Measurements from ENCODE around the gene PLCD1. TPM values are rescaled to one million over a fixed set of nuclear protein-coding genes. Genes with fewer than 3 reads are reported as not detected.

Gene PLCD1
- total RNA-seq, 2 experiments from 2014 or later: 6.2 to 8.2 TPM

DNA sequence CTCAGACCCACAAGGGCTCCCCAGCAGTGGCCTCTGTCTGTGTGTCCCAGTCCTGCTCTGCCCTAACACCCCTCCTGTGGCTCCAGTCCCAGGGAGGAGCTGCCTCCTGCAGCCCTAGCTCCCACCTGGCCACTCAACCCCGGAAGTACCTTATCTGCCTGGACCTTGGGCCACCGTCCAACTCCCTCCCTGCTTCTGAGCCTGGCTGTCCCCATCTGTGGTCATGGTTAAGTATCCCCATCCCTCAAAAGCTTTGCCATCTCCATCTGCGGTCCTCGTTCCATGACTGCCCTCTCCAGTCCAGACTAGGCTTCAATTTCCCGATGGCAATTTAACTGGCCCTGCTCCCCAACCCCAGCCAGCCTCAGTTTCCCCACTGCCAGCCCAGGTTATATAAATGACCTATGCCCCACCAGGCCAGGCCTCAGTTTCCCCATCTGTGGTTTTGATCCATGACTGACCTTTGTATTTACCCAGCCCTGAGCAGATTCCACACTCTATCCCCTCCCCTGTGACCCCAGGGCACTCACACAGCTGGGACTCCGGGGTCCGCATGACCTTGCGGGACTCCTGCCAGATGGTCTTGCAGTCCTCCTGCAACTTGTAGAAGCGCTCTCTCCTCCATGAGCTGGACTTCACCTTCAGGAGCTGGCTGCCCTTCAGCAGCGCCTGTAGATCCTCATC, 9.6 kb downstream of the PLCD1 start:
- intact Hi-C loops (cut with micrococcal nuclease): no loop called here
- CTCF ChIA-PET: interaction anchor here (1.0 to 4.2 kb wide), 3 partner anchors 15 to 52 kb away, joined by 3 to 21 read pairs (median 3); no protein-coding TSS in a partner anchor
- H3K27me3 Mint-ChIP-seq: no peaks in the 10 kb centered on the region
- ATAC-seq: no peak
- H3K9me3 Mint-ChIP-seq: peaks cover 8% of the 10 kb centered on the region
- POLR2A ChIA-PET: interaction anchor here (0.7 kb wide), 1 partner anchor 11 kb away, joined by 4 read pairs; no protein-coding TSS in a partner anchor
- peaks cover 16% of the 10 kb centered on the region for H3K4me1 Mint-ChIP-seq (ENCODE audit: low read depth)
- peaks cover 27% of the 10 kb centered on the region for H3K36me3 Mint-ChIP-seq (ENCODE audit: low read depth)
- H3K27ac Mint-ChIP-seq: peak overlapping the region; percentile 21
- H3K4me3 Mint-ChIP-seq: no peak overlapping the region
- TF ChIP-seq, protein P1, sequence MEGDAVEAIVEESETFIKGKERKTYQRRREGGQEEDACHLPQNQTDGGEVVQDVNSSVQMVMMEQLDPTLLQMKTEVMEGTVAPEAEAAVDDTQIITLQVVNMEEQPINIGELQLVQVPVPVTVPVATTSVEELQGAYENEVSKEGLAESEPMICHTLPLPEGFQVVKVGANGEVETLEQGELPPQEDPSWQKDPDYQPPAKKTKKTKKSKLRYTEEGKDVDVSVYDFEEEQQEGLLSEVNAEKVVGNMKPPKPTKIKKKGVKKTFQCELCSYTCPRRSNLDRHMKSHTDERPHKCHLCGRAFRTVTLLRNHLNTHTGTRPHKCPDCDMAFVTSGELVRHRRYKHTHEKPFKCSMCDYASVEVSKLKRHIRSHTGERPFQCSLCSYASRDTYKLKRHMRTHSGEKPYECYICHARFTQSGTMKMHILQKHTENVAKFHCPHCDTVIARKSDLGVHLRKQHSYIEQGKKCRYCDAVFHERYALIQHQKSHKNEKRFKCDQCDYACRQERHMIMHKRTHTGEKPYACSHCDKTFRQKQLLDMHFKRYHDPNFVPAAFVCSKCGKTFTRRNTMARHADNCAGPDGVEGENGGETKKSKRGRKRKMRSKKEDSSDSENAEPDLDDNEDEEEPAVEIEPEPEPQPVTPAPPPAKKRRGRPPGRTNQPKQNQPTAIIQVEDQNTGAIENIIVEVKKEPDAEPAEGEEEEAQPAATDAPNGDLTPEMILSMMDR (IDR thresholded peaks at IDR 0.05): no peak
- DNase-seq: no peak

DNA sequence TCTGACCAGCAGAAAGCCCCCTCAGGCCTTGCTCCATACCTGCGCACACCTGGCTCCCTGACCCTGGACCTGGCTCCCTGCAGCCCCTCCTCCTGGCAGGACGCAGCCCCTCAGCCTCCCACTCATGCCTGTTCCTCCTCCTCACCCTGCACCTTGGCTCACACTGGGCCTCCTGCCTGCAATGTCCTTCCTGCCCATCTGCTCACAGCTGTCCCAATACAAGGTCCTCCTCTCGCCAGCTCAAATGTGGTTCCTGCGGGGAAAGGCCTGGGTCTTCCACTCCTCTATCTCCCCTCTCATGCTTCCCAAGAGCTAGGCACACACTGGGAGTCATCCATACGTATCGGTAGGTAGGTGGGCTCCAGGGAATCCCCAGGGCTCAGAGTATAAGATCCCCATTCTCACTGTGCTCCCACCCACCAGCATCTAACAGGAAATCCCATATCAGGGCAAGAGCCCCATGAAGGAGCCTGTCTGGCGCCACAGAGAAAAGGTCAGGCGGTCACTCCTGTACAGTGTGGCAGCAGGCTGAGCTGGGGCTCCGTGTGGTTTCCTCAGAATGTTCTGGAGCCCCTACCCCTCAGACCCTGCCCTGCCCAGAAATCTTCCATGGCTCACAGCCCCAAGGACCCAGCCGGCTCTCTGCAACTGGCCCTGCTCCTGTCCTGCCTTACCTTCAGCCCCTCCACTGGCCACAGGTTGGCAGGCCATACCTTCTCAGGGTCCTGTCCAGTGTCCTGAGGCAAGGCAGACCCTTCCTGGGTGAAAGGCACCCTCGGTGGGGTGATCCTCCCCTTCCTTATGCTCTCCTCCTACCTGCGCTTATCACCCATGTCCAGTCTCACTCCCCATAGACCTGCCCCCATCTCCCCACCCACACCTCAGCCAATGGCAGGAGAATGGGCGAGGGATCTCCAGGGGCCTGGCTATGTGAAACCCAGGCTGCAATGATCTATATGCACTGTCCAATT, 10.9 kb downstream of the PLCD1 start:
- Mint-ChIP-seq H3K9me3 (peaks cover 8% of the 10 kb centered on the region), H3K27ac (no peak overlapping the region), H3K27me3 (no peaks in the 10 kb centered on the region), H3K4me3 (no peak overlapping the region), H3K4me1 (ENCODE audit: low read depth) (peaks cover 7% of the 10 kb centered on the region), H3K36me3 (ENCODE audit: low read depth) (peaks cover 27% of the 10 kb centered on the region)
- TF ChIP-seq, protein P1 (IDR thresholded peaks at IDR 0.05): no peak
- DNase-seq (no peak), ATAC-seq (no peak)
- intact Hi-C loops (cut with micrococcal nuclease): no loop called here
- ChIA-PET POLR2A (interaction anchor here (0.6 kb wide), 1 partner anchor 10 kb away, joined by 3 read pairs; no protein-coding TSS in a partner anchor), CTCF (interaction anchor here (0.9 to 4.2 kb wide), 2 partner anchors 15 to 16 kb away, joined by 4 to 21 read pairs; no protein-coding TSS in a partner anchor)

DNA sequence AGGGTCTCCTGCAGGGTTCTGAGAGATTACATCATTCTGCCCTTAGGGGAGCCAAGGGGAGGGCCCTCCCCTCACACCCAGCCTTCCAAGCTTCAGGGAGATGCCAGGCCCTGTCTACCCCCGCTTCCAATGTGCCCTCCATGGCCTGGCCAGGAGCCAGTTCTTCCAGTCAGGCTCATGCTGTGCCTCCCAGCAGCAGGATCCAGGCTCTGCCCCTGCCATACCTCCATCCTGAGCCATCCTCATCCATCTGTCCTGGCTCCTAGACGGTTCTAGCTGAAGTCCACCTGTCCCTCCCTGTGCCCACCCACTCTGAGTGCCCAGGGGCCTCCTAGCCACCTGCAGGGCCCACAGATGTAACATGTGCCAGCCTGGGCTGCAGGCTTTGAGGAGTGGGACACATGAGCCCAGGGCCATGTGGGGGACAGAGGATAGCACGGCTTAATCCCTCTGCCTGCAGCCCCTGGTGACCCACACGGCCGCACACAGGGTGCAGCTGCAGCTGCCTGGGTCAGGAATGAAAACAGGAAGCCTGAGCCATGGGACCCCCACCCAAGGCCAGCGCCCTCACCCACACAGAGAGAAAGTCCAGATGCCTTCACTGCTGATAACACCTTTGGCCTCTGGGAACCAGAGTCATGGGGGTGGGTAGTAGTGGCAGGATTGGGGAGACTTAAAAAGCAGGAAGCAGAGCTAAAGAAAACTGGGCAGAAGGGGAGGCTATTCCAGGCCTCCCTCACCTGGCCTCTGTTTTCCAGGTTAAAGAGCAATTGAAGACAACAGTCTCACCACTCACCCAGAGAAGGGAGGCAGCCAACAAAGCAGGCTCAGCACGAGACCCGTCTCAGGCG, 11.8 kb downstream of the PLCD1 start:
- no peak overlapping the region for H3K27ac Mint-ChIP-seq
- TF ChIP-seq, protein P1 (IDR thresholded peaks at IDR 0.05): no peak
- no peaks in the 10 kb centered on the region for H3K27me3 Mint-ChIP-seq
- ATAC-seq (no peak), DNase-seq (no peak)
- H3K9me3 Mint-ChIP-seq: peaks cover 8% of the 10 kb centered on the region
- ChIA-PET CTCF (interaction anchor here (0.9 kb wide), 1 partner anchor 14 kb away, joined by 4 read pairs; no protein-coding TSS in a partner anchor), POLR2A (interaction anchor here (0.6 kb wide), 1 partner anchor 9 kb away, joined by 3 read pairs; no protein-coding TSS in a partner anchor)
- no peaks in the 10 kb centered on the region for H3K4me1 Mint-ChIP-seq (ENCODE audit: low read depth)
- H3K36me3 Mint-ChIP-seq (ENCODE audit: low read depth): peaks cover 27% of the 10 kb centered on the region
- intact Hi-C loops (cut with micrococcal nuclease): no loop called here
- no peak overlapping the region for H3K4me3 Mint-ChIP-seq

DNA sequence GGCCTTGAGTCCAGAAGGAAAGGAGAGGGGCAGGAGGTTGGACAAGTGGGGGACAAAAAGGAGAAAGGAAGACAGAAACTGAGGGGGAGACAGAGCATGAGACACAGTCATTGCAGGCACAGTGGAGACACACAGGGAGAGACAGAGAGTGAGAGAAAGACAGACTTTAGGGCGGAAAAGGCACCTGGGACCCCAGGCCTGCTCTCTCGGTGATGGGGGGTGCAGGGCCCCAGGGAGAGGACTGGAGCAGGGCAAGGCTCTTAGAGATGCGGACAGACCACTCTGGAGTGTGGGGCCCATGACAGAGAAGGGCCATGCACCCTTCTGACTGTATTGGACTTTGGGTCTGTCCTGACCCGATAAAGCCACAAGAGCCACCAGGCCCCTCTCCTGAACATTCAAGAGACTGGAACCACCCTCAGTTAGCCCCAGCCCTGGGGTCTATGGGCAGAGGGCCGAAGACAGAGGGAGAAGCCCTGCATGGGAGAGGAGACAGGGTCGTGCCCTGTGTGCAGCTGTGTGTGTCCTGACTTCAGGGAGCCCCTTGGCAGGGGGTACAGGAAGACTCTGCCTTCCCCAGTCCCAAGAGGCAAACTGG, 12.5 kb downstream of the PLCD1 start:
- H3K4me3 Mint-ChIP-seq: no peak overlapping the region
- H3K27ac Mint-ChIP-seq: no peak overlapping the region
- DNase-seq (no peak), ATAC-seq (no peak)
- TF ChIP-seq, protein P1 (IDR thresholded peaks at IDR 0.05): no peak
- ChIA-PET CTCF (interaction anchor here (2.2 kb wide), 1 partner anchor 13 kb away, joined by 8 read pairs; no protein-coding TSS in a partner anchor), POLR2A (no interaction called here)
- intact Hi-C loops (cut with micrococcal nuclease): no loop called here
- no peaks in the 10 kb centered on the region for H3K27me3 Mint-ChIP-seq
- H3K9me3 Mint-ChIP-seq: peaks cover 8% of the 10 kb centered on the region
- H3K4me1 Mint-ChIP-seq (ENCODE audit: low read depth): no peaks in the 10 kb centered on the region
- H3K36me3 Mint-ChIP-seq (ENCODE audit: low read depth): peaks cover 27% of the 10 kb centered on the region
